ENCODE data around the gene EXOC3L2.

GRCh38 chr19:45247136-45247535 lies 1.9 kb upstream of the EXOC3L2 start:
- TF ChIP-seq CTCF (IDR thresholded peaks at IDR 0.05) = no peak
- TF ChIP-seq POLR2AphosphoS5 (IDR thresholded peaks at IDR 0.05; ENCODE audit: low read depth, low read length) = no peak
- TF ChIP-seq REST (IDR thresholded peaks at IDR 0.05; ENCODE audit: insufficient read depth in 1 of 2, low read depth in 2 of 2, low read length in 1 of 2) = no peak
- no peak for TF ChIP-seq SIN3A (IDR thresholded peaks at IDR 0.05; ENCODE audit: borderline replicate concordance, insufficient read depth, low read depth, low read length)

All from Panc1 (cell line).